ENCODE results near the gene CAMKK2.

GRCh38 chr12:121241156-121241970 lies 55.1 kb downstream of the CAMKK2 start:
- TF ChIP-seq CTCF (IDR thresholded peaks at IDR 0.05; ENCODE audit: borderline replicate concordance, extremely low read depth, low read length, poor library complexity, severe bottlenecking) = no peak
- TF ChIP-seq EZH2 (IDR thresholded peaks at IDR 0.05; ENCODE audit: borderline replicate concordance, low read depth, low read length, severe bottlenecking) = no peak

All from DND-41 (cell line).